ENCODE measurements around the gene KIRREL3.

The KIRREL3 gene

GRCh38 chr11:126658306-126659056, 342.1 kb downstream of the KIRREL3 start:
- DNase-seq: no peak

- no peak for DNase-seq
Observed at GRCh38 chr11:126655807-126656128, 344.8 kb downstream of the KIRREL3 start.

GRCh38 chr11:126654886-126655806, 345.4 kb downstream of the KIRREL3 start:
- no peak for DNase-seq

GRCh38 chr11:126653040-126653439, 347.5 kb downstream of the KIRREL3 start:
- DNase-seq: no peak

- DNase-seq: no peak
Observed at GRCh38 chr11:126647735-126648134, 352.8 kb downstream of the KIRREL3 start.

GRCh38 chr11:126646701-126647557, 353.6 kb downstream of the KIRREL3 start:
- no peak for DNase-seq

GRCh38 chr11:126645186-126645585, 355.4 kb downstream of the KIRREL3 start:
- no peak for DNase-seq

GRCh38 chr11:126640186-126640585, 360.4 kb downstream of the KIRREL3 start:
- no peak for DNase-seq

GRCh38 chr11:126639692-126640091, 360.9 kb downstream of the KIRREL3 start:
- DNase-seq: no peak

- no peak for DNase-seq
Observed at GRCh38 chr11:126638648-126639047, 361.9 kb downstream of the KIRREL3 start.

GRCh38 chr11:126637795-126638175, 362.8 kb downstream of the KIRREL3 start:
- no peak for DNase-seq

GRCh38 chr11:126636911-126637794, 363.4 kb downstream of the KIRREL3 start:
- DNase-seq: no peak

- DNase-seq: no peak
Observed at GRCh38 chr11:126635511-126635910, 365.1 kb downstream of the KIRREL3 start.

GRCh38 chr11:126634963-126635362, 365.6 kb downstream of the KIRREL3 start:
- no peak for DNase-seq

- DNase-seq: no peak
Observed at GRCh38 chr11:126633330-126633729, 367.2 kb downstream of the KIRREL3 start.

GRCh38 chr11:126630893-126631798, 369.4 kb downstream of the KIRREL3 start:
- DNase-seq: no peak

GRCh38 chr11:126630488-126630887, 370.1 kb downstream of the KIRREL3 start:
- DNase-seq: no peak

GRCh38 chr11:126628790-126629621, 371.6 kb downstream of the KIRREL3 start:
- DNase-seq: peak; percentile 57

GRCh38 chr11:126628450-126628789, 372.1 kb downstream of the KIRREL3 start:
- no peak for DNase-seq

GRCh38 chr11:126627421-126627820, 373.1 kb downstream of the KIRREL3 start:
- peak; percentile 44 for DNase-seq

All from NCI-H1694 (cell line).